Stimulated activated CD4-positive, alpha-beta T cell treated with anti-CD3 and anti-CD28 coated beads, Interleukin-4, amount 100 ng/mL, for 48 hours (primary cell): ENCODE results near the gene NME7.

Source experiments
- DNase-seq, 2 donors: peaks; one replicate each; pipeline ENCODE4 v3.0.0-alpha.2; 2020; ENCODE audit warnings: low read depth in 2 of 2

The NME7 gene

GRCh38 chr1:169106921-169107602 is 260.5 kb downstream of the NME7 start:
- DNase-seq, result no peak

GRCh38 chr1:169106095-169106920 is 261.3 kb downstream of the NME7 start, which contains the start of gene ATP1B1:
TSS of gene ATP1B1 (plus strand) at chr1:169106690. CDS start at chr1:169106830, 140 bp downstream.
- DNase-seq, result peak; percentile 73 to 77

GRCh38 chr1:169105434-169106094 is 262.0 kb downstream of the NME7 start:
- no peak for DNase-seq

- no peak for DNase-seq
Observed at GRCh38 chr1:169105087-169105433, 262.5 kb downstream of the NME7 start.

- no peak for DNase-seq
Observed at GRCh38 chr1:169103480-169103893, 264.1 kb downstream of the NME7 start.

GRCh38 chr1:169103002-169103401 is 264.6 kb downstream of the NME7 start:
- no peak for DNase-seq

GRCh38 chr1:169102567-169102966 is 265.0 kb downstream of the NME7 start:
- no peak for DNase-seq

- DNase-seq, result no peak
Observed at GRCh38 chr1:169100651-169101088, 266.9 kb downstream of the NME7 start.

- no peak for DNase-seq
Observed at GRCh38 chr1:169100208-169100607, 267.4 kb downstream of the NME7 start.

- no peak for DNase-seq
Observed at GRCh38 chr1:169099561-169099960, 268.0 kb downstream of the NME7 start.

GRCh38 chr1:169098380-169098779 is 269.2 kb downstream of the NME7 start:
- no peak for DNase-seq

- no peak for DNase-seq
Observed at GRCh38 chr1:169094897-169095569, 272.6 kb downstream of the NME7 start.

- DNase-seq, result no peak
Observed at GRCh38 chr1:169092399-169092798, 275.2 kb downstream of the NME7 start.

GRCh38 chr1:169091480-169091941 is 276.1 kb downstream of the NME7 start:
- DNase-seq, result no peak

GRCh38 chr1:169090900-169091311 is 276.7 kb downstream of the NME7 start:
- no peak for DNase-seq

GRCh38 chr1:169090308-169090899 is 277.2 kb downstream of the NME7 start:
- no peak for DNase-seq

- no peak for DNase-seq
Observed at GRCh38 chr1:169089776-169090175, 277.8 kb downstream of the NME7 start.

- no peak for DNase-seq
Observed at GRCh38 chr1:169087876-169088275, 279.7 kb downstream of the NME7 start.

GRCh38 chr1:169086603-169087455 is 280.8 kb downstream of the NME7 start:
- DNase-seq, result no peak

- no peak for DNase-seq
Observed at GRCh38 chr1:169085911-169086310, 281.7 kb downstream of the NME7 start.
